ENCODE results near the gene KCNJ6.

- TF ChIP-seq POLR2A (IDR thresholded peaks at IDR 0.05; ENCODE audit: low read depth, low read length) (no peak), POLR2AphosphoS5 (IDR thresholded peaks at IDR 0.05; ENCODE audit: low read depth, low read length) (no peak), TAF1 (IDR thresholded peaks at IDR 0.05; ENCODE audit: low read depth, low read length) (no peak), POU2F2 (IDR thresholded peaks at IDR 0.05; ENCODE audit: low read depth, low read length) (no peak)
Measured at GRCh38 chr21:37870221-37870620, 46.0 kb downstream of the KCNJ6 start.

Measured in GM12891 (cell line).